Neuron (in vitro differentiated cells): ENCODE data around the gene RBPJL.
"Not testable (repeated sequence)": the region's sequence is repeated elsewhere in the genome, so short reads cannot be mapped to it uniquely, and the experiment has no call there.

ENCODE experiments used
- H2AFZ ChIP-seq: one replicate; pipeline ENCODE4 v1.6.1; 2013; ENCODE audit warnings: low read depth, mild to moderate bottlenecking, inconsistent platforms, low read length, moderate library complexity
- H3K27me3 ChIP-seq: one replicate; pipeline ENCODE4 v1.6.1; 2013; ENCODE audit warnings: low read length; ENCODE audit not compliant: insufficient read depth
- H3K36me3 ChIP-seq: one replicate; pipeline ENCODE4 v1.6.1; 2013; ENCODE audit warnings: low read length; ENCODE audit not compliant: insufficient read depth
- H3K4me1 ChIP-seq: one replicate; pipeline ENCODE4 v1.6.1; 2013; ENCODE audit warnings: low read length; ENCODE audit not compliant: insufficient read depth
- H3K4me3 ChIP-seq: 2 replicates; pipeline ENCODE4 v1.5.1; 2013; ENCODE audit warnings: mild to moderate bottlenecking, low read length, moderate library complexity
- H3K9me3 ChIP-seq: one replicate; pipeline ENCODE4 v1.6.1; 2013; ENCODE audit warnings: low read length

Gene RBPJL

DNA sequence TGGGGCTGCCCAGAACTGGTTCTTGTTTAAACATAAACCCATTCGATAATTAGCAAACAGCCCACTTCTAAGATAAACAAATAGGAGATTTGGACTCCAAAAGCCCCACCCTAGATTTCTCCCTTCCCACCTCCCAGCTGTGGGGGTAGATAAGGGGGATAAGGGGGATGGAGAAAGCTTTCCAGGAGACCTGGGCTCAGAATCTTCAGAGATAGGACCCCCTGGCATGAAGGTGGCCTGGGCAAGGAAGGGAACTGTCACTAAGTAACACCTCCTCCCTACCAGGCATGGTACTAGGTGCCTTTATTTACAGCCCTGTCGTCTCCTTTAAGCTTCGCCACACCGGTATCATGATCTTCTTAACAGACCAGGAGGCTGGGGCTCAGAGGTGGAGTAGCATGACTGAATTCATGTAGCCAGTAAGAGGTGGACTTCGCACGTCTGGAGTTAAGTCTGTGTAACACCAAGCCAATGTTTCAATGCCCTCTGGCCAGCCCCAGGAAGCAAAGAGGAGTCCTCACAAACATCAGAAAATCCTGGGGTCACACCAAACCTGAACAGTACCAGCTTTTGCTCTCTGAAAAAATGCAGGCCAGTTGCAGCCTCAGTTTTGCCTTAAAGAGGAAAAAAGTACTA, 37.0 kb downstream of the RBPJL start:
- Histone ChIP-seq H3K4me1 (peaks cover 36% of the 10 kb centered on the region), H3K9me3 (no peaks in the 10 kb centered on the region), H3K27me3 (peaks cover 22% of the 10 kb centered on the region), H3K4me3 (no peak overlapping the region), H2AFZ (no peak overlapping the region), H3K36me3 (no peaks in the 10 kb centered on the region)

DNA sequence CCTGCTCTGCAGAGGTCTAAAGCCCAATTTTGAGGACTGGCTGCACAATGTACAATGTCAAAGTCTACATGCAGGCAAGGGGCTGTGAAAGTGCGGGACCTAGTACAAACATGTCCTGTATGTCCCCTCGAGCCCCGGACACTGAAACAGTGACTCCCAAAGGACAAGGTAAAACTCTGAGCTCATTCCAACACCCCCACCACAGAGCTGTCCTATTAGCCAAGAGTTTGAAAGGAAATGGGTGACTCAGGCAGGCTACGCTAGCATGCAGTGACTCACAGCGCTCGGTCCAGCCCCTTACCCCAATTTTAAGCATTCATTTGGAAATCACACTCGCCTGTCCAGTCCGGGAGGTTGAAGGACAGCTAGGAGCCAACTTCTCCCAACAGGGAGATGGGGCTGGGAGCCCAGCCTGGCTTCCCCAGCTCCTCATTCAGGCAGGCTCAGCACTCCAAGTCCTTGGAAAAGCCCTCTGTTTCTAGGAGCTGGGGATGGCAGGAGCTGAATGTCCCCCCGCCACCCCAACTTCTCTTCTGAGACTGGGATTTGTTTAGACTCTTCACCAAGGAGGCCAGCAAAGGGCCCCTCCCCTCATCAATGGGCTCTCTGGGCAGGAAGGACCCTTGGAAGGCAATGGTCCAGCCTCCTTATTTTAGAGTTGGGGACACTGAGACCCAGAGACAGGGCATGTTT, 37.7 kb downstream of the RBPJL start:
- no peak overlapping the region for H3K4me3 ChIP-seq
- no peak overlapping the region for H2AFZ ChIP-seq
- H3K4me1 ChIP-seq, result peaks cover 36% of the 10 kb centered on the region

DNA sequence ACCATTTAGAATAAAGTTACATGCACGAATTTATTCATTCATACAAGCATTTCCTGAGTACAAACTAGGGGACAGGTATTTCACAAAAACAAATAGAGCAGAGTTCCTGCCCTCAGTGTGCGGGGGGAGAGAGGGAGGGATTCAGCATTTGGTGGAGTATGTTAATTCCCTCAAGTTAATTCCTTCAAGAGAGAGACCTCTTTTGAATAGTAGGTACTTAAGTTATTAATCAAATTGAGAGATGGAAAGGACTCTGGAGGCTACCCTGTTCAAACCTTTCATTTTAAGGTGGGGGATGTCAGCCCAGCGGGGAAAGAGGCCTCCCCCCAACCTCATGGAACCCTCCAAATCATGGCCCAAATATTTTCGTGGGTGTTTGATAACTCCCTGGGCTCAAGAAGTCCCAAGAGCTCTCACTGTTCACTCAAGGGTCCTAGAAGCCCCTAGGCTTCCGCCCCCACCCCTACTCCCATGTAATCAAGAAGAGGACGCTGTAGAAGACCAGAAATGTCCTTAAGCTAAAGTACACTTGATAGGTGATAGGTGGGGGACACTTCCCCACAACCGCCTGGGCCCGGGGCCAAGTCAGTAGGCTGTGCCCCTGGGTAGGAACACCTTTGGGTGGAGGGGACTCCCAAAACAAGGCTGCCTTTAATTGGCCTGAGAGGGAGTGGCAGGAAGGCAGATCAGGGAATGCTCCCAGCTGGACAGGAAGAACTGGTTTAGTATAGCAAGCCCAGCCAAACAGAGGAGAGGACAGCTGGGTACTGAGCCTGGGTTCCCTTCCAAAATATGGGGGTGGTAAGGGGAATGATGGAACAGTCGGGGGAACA, 38.7 kb downstream of the RBPJL start:
- H2AFZ ChIP-seq, result no peak overlapping the region
- no peak overlapping the region for H3K4me3 ChIP-seq
- no peaks in the 10 kb centered on the region for H3K9me3 ChIP-seq
- H3K36me3 ChIP-seq, result no peaks in the 10 kb centered on the region
- H3K27me3 ChIP-seq, result peaks cover 22% of the 10 kb centered on the region
- H3K4me1 ChIP-seq, result peaks cover 36% of the 10 kb centered on the region

More for the DNA sequence above, 37.7 kb downstream of the RBPJL start:
- Histone ChIP-seq H3K27me3 (peaks cover 22% of the 10 kb centered on the region), H3K36me3 (no peaks in the 10 kb centered on the region), H3K9me3 (no peaks in the 10 kb centered on the region)

DNA sequence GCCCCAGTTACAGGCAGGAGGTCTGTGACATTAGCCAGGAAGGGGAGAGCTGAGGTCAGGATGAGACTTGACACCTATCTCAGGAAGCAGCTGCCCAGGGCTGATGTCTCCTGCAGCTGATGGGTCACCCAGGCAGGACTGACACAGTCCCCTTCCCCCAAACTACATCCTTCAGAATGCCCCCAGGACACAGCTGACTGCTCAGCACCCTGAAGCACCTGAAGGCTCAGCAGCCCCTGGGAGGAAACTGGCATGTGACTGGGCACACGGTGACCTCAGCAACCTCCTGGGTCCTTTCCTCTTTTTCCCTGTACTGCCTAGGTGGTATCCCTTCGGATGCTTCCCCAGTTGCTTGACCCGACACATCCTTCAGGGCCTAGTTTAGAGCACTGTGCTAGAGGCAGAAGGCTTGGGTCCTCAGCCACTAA, 39.7 kb downstream of the RBPJL start:
- H3K27me3 ChIP-seq, result peaks cover 25% of the 10 kb centered on the region
- no peak overlapping the region for H3K4me3 ChIP-seq
- H2AFZ ChIP-seq, result no peak overlapping the region
- no peaks in the 10 kb centered on the region for H3K9me3 ChIP-seq
- peaks cover 36% of the 10 kb centered on the region for H3K4me1 ChIP-seq
- no peaks in the 10 kb centered on the region for H3K36me3 ChIP-seq

DNA sequence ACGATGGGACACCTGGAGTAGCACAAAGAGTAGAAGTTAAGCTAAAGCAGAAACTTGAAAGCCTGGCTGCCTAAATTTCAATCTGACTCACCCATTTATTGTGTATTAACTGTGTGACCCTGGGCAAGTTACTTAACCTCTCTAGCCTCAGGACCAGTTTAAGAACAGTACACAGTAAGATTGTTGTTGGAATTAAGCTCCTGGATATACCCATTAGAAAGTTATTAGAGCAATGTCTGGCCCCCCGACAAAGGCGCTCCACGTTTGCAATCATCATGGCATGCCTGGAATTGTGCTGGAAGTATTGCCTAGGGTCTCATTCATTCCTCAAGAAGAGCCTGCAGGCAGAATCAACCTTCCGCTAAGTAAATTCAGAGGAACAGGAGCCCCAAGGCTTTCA, 40.2 kb downstream of the RBPJL start:
- Histone ChIP-seq H2AFZ (no peak overlapping the region), H3K4me3 (no peak overlapping the region), H3K9me3 (no peaks in the 10 kb centered on the region), H3K4me1 (peaks cover 31% of the 10 kb centered on the region), H3K27me3 (peaks cover 25% of the 10 kb centered on the region), H3K36me3 (no peaks in the 10 kb centered on the region)

DNA sequence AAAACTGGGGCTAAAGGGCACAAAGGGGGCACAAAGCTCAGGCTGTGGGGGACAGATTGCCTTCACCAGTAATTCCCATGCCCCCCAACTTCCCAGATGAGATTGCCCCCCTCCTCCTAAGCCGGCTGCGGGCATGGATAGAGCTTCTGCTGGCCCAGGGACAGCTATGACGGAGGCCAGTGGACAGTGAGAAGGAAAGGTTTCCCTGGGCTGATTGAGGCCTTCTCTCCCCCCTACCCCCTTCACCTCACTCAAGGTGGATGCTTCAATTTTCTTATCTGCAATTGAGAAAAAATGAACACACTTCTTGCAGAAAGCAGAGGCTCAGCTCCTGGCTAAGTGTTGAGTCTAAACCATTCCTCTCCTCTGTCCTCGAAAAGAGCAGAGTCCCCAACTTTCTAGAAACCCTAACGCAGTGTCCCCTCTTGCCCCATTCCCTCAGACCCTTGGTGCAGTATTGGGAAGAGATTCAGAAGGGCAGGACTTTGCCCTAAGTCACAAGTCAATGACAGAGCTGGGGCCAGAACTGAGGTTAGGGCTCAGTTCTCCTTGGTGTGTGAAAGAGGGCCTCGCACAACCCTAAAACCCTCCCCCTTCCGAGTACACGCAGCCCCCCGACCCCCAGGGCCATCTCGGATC, 40.8 kb downstream of the RBPJL start:
- peak overlapping the region; percentile 42 for H3K4me3 ChIP-seq
- H3K27me3 ChIP-seq, result peaks cover 25% of the 10 kb centered on the region
- peak overlapping the region; percentile 32 for H2AFZ ChIP-seq
- no peaks in the 10 kb centered on the region for H3K9me3 ChIP-seq
- H3K4me1 ChIP-seq, result peaks cover 25% of the 10 kb centered on the region
- H3K36me3 ChIP-seq, result no peaks in the 10 kb centered on the region

DNA sequence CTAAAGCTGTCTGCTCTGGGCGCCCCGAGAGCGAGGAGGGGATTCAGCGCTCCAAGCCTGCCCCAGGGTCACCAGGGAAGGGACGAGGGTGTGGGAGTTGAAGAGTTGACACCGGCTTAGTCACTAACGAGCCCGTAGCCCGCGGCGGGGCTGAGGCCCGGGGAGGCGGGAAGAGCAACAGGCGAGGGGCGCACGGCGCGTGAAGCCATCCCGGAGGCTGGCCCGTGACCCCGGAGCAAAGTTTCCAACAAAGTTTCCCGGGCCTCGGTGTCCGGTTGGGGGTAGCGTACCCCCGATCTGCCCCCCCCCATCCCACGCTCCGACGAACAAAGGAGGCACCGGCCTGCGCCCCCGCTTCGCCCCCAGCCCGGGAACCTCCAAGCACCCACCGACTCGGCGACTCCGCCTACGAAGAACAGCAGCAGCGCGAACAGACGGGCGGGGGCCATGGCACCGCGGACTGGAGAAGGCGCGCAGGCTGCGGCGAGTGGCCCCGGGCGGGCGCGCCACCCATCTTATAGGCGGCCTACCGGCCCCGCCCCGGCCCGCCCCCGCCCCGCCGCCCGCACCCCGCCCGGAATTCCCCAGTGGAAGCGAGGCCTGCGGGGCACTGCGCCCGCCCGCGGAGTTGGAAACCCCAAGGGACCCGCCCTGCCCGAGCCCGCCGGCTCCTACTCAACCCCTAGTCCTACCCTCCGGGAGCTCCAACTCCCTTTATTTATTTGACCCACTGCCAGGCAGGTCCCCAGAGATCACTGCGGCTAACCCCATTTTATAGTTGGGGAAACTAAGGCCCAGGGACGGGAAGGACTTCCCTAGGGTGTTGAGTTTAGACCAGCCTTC, 41.5 kb downstream of the RBPJL start, which contains the start of gene SDC4:
Gene SDC4 (minus strand): TSS at position 489 of the 843 bp plus-strand sequence. CDS start 40 bp downstream, at position 449.
- peaks cover 25% of the 10 kb centered on the region for H3K27me3 ChIP-seq
- peak within 1 kb of the TSS; percentile 32 for H2AFZ ChIP-seq
- H3K36me3 ChIP-seq, result no peaks in the 10 kb centered on the region
- H3K4me1 ChIP-seq, result peaks cover 19% of the 10 kb centered on the region
- H3K9me3 ChIP-seq, result no peaks in the 10 kb centered on the region
- H3K4me3 ChIP-seq, result peak within 1 kb of the TSS; percentile 42

DNA sequence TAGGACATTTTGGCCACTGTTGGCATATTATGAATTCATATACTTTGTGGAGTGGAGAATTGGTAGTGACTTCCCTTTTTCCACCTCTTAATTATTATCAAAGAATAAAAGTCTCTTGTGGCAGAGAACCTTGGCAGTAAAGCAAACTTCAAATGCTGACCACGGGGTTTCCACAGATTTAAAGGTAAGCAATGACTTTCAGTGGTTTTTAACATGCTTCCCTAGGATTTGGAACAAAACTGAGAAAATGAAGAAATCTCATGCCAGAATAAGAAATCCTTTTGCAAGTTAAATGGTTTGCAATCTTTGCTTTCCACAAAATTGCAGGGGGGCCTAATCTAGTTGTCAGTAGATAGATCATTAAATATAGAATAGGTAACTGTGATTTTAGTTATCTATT, 43.6 kb downstream of the RBPJL start:
- Histone ChIP-seq H3K27me3 (peaks cover 27% of the 10 kb centered on the region), H3K4me1 (peaks cover 11% of the 10 kb centered on the region), H3K36me3 (no peaks in the 10 kb centered on the region), H3K4me3 (no peak overlapping the region), H2AFZ (no peak overlapping the region), H3K9me3 (no peaks in the 10 kb centered on the region)

DNA sequence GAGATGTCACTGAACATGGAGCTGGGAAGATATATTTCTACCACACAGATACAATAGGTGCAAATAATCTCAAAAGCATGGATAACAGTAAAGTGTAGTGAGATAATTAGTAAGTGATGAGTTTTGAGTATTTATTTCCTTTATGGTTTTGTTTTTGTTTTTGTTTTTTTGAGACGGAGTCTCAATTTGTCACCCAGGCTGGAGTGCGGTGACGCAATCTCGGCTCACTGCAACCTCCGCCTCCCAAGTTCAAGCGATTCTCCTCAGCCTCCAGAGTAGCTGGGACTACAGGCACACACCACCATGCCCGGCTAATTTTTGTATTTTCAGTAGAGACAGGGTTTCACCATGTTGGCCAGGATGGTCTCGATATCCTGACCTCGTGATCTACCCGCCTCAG, 44.2 kb downstream of the RBPJL start:
- not testable (repeated sequence) for H2AFZ ChIP-seq, H3K36me3 ChIP-seq, H3K4me3 ChIP-seq, H3K9me3 ChIP-seq
- Histone ChIP-seq H3K27me3 (peaks cover 25% of the 10 kb centered on the region), H3K4me1 (peaks cover 11% of the 10 kb centered on the region)

DNA sequence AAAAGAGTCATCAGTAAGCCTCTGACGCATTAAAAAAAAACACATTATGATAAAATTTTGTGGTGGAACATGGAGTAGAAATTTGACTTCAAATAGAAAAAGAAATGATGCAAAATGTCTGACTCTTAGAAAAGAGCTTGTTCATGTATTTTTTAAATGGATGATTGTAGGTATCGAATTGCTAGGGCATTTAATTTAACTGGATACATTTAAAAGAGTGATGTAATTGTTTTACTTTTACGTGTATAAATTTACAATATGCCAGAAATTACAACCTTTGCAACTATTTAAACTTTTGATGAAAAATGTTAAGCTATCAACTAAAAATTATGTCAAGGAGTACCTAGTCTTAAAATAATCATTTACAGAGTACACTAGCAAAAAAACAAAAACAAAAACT, 46.1 kb downstream of the RBPJL start:
- Histone ChIP-seq H3K4me1 (peaks cover 1% of the 10 kb centered on the region), H3K36me3 (no peaks in the 10 kb centered on the region), H2AFZ (no peak overlapping the region), H3K9me3 (no peaks in the 10 kb centered on the region), H3K4me3 (no peak overlapping the region), H3K27me3 (peaks cover 7% of the 10 kb centered on the region)

DNA sequence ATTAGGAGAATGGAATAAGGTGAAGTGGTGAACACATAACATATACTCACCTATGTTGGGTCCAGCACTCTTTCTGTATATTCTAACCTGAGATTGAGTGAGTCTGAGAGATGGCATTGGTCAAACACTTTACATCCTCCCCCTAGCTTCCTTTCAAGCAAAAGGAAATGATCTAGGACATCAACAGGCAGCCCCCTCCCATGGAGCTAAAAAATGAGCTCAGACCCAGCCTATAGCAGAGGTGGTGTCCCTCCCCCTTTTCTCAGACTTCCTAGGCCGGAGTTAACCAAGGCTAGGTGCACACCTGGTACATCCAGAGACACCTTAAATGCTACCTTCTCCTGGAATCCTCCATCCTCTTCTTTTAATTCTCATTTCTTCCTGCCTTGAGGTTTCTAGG, 47.1 kb downstream of the RBPJL start:
- no peaks in the 10 kb centered on the region for H3K4me1 ChIP-seq
- no peaks in the 10 kb centered on the region for H3K9me3 ChIP-seq
- peaks cover 5% of the 10 kb centered on the region for H3K27me3 ChIP-seq
- H2AFZ ChIP-seq, result no peak overlapping the region
- no peaks in the 10 kb centered on the region for H3K36me3 ChIP-seq
- no peak overlapping the region for H3K4me3 ChIP-seq
